ENCODE results near the gene ARHGAP31. TPM values are rescaled to one million over a fixed set of nuclear protein-coding genes. Genes with fewer than 3 reads are reported as not detected.
A peak's percentile ranks its signal among the peaks of the same experiment; 100 is the strongest.
"Not testable (repeated sequence)": the region's sequence is repeated elsewhere in the genome, so short reads cannot be mapped to it uniquely, and the experiment has no call there.

ARHGAP31 gene
- total and polyA plus RNA-seq, 10 of the 15 experiments (the other 5 are each of a cell fraction or from before 2014, with no cell fraction given): 0.97 to 29.8 (median 10.3) TPM

GRCh38 chr3:119352863-119353527, 58.8 kb downstream of the ARHGAP31 start (continued):
- TF ChIP-seq BMI1 (IDR thresholded peaks at IDR 0.05; ENCODE audit: borderline replicate concordance): no peak
- no peak for TF ChIP-seq EZH2 (IDR thresholded peaks at IDR 0.05; ENCODE audit: borderline replicate concordance, control insufficient read depth, low read depth, low read length)
- TF ChIP-seq SMC3 (IDR thresholded peaks at IDR 0.05; ENCODE audit: borderline replicate concordance, low read length): peak; percentile 27; the same call in 1 of the 2 replicates
- TF ChIP-seq JUND (IDR thresholded peaks at IDR 0.05; ENCODE audit: low read depth, low read length): no peak
- TF ChIP-seq NR2C1 (IDR thresholded peaks at IDR 0.05): no peak
- no peak for TF ChIP-seq SMAD1 (IDR thresholded peaks at IDR 0.05; ENCODE audit: low read depth, partially characterized antibody)
- TF ChIP-seq, protein P1, sequence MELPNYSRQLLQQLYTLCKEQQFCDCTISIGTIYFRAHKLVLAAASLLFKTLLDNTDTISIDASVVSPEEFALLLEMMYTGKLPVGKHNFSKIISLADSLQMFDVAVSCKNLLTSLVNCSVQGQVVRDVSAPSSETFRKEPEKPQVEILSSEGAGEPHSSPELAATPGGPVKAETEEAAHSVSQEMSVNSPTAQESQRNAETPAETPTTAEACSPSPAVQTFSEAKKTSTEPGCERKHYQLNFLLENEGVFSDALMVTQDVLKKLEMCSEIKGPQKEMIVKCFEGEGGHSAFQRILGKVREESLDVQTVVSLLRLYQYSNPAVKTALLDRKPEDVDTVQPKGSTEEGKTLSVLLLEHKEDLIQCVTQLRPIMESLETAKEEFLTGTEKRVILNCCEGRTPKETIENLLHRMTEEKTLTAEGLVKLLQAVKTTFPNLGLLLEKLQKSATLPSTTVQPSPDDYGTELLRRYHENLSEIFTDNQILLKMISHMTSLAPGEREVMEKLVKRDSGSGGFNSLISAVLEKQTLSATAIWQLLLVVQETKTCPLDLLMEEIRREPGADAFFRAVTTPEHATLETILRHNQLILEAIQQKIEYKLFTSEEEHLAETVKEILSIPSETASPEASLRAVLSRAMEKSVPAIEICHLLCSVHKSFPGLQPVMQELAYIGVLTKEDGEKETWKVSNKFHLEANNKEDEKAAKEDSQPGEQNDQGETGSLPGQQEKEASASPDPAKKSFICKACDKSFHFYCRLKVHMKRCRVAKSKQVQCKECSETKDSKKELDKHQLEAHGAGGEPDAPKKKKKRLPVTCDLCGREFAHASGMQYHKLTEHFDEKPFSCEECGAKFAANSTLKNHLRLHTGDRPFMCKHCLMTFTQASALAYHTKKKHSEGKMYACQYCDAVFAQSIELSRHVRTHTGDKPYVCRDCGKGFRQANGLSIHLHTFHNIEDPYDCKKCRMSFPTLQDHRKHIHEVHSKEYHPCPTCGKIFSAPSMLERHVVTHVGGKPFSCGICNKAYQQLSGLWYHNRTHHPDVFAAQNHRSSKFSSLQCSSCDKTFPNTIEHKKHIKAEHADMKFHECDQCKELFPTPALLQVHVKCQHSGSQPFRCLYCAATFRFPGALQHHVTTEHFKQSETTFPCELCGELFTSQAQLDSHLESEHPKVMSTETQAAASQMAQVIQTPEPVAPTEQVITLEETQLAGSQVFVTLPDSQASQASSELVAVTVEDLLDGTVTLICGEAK (IDR thresholded peaks at IDR 0.05; ENCODE audit: borderline replicate concordance): no peak
- no peak for TF ChIP-seq NR2C2 (IDR thresholded peaks at IDR 0.05; ENCODE audit: borderline replicate concordance, control insufficient read depth, insufficient read length, low read depth)
- TF ChIP-seq, protein P2, sequence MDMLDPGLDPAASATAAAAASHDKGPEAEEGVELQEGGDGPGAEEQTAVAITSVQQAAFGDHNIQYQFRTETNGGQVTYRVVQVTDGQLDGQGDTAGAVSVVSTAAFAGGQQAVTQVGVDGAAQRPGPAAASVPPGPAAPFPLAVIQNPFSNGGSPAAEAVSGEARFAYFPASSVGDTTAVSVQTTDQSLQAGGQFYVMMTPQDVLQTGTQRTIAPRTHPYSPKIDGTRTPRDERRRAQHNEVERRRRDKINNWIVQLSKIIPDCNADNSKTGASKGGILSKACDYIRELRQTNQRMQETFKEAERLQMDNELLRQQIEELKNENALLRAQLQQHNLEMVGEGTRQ (IDR thresholded peaks at IDR 0.05; ENCODE audit: borderline replicate concordance, low read depth, low read length): no peak
- peak; percentile 49; the same call in 1 of the 2 replicates for TF ChIP-seq ATF7 (IDR thresholded peaks at IDR 0.05; ENCODE audit: low read depth)
- no peak for TF ChIP-seq SMAD5 (IDR thresholded peaks at IDR 0.05; ENCODE audit: low read depth)
- no peak for TF ChIP-seq ZNF622 (IDR thresholded peaks at IDR 0.05)
- TF ChIP-seq FOXK2 (IDR thresholded peaks at IDR 0.05): no peak

DNA sequence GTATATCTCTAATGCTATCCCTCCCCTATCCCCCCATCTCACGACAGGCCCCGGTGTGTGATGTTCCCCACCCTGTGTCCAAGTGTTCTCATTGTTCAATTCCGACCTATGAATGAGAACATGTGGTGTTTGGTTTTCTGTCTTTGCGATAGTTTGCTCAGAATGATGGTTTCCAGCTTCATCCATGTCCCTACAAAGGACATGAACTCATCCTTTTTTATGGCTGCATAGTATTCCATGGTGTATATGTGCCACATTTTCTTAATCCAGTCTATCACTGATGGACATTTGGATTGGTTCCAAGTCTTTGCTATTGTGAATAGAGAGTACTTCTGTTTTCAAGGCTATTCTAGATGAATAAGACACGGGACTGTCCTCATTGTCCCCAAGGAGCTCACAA, 61.4 kb downstream of the ARHGAP31 start:
- H3K4me1 ChIP-seq (ENCODE audit: control insufficient read depth, insufficient read depth, low read length): peaks cover 44% of the 10 kb centered on the region
- H2AFZ ChIP-seq (ENCODE audit: control insufficient read depth, low read depth, low read length); ATAC-seq; H3K79me2 ChIP-seq (ENCODE audit: control insufficient read depth, insufficient read depth, low read length); H3K9me3 ChIP-seq (replicated peaks; ENCODE audit: control insufficient read depth, insufficient read depth, low read length); H3K4me2 ChIP-seq (ENCODE audit: control insufficient read depth, insufficient read depth); in situ Hi-C loops (cut with MboI); H3K27me3 ChIP-seq (replicated peaks in 1 of 2; ENCODE audit: control insufficient read depth in 2 of 2, insufficient read depth in 2 of 2, low read length in 1 of 2); H3K4me3 ChIP-seq; H3K9ac ChIP-seq (ENCODE audit: control insufficient read depth, insufficient read depth, low read length); H3K36me3 ChIP-seq (ENCODE audit: control insufficient read depth in 2 of 2, insufficient read depth in 2 of 2, low read length in 1 of 2); POLR2A ChIA-PET; FAIRE-seq; intact Hi-C loops (cut with micrococcal nuclease; ENCODE audit: unreplicated experiment); H3K27ac ChIP-seq (ENCODE audit: control insufficient read depth, insufficient read depth); DNase-seq (ENCODE audit: low read depth, low spot score); BruUV-seq (replicated peaks); H4K20me1 ChIP-seq (ENCODE audit: control insufficient read depth, insufficient read depth): not testable (repeated sequence)
- CTCF ChIA-PET: interaction anchor here (0.8 to 1.1 kb wide), 2 partner anchors 48 to 80 kb away, joined by 3 to 4 read pairs; no protein-coding TSS in a partner anchor
- SMC1A ChIA-PET (ENCODE audit: uncharacterized antibody, unreplicated experiment): interaction anchor here (0.6 to 2.1 kb wide), 5 partner anchors 9 to 78 kb away, joined by 3 to 7 read pairs (median 5); no protein-coding TSS in a partner anchor
- RAD21 ChIA-PET (ENCODE audit: unreplicated experiment): interaction anchor here (1.1 kb wide), 1 partner anchor 79 kb away, joined by 3 read pairs; no protein-coding TSS in a partner anchor
- 90% methylated on average over 5 of the region's 5 CpGs for WGBS (ENCODE audit: insufficient coverage, insufficient replicate concordance, low lambda C conversion rate, missing lambda C conversion rate)
